K562 (cell line): ENCODE results near the gene HVCN1. TPM values are rescaled to one million over a fixed set of nuclear protein-coding genes. Genes with fewer than 3 reads are reported as not detected.

Source experiments
- ATF7 ChIP-seq: fragments of 450-650 bp; IDR thresholded peaks from 2 replicates; pipeline ENCODE4 v1.7.1; 2014; ENCODE audit warnings: mild to moderate bottlenecking, moderate library complexity
- CBX8 ChIP-seq: fragments of 200-600 bp; sonication (generic); IDR thresholded peaks from 2 replicates; pipeline ENCODE4 v1.6.1; 2012; ENCODE audit warnings: borderline replicate concordance, mixed run types, low read depth, mild to moderate bottlenecking, moderate library complexity, mixed read lengths, low read length, control low read depth, inconsistent platforms; ENCODE audit not compliant: poor library complexity, severe bottlenecking; ENCODE audit errors: extremely low read depth
- DIDO1 ChIP-seq: fragments of 450-650 bp; IDR thresholded peaks from 2 replicates; pipeline ENCODE4 v1.6.1; 2016; ENCODE audit warnings: low read depth, missing biosample characterization, missing genetic modification characterization
- DPF2 ChIP-seq: fragments of 450-650 bp; IDR thresholded peaks from 2 replicates; pipeline ENCODE4 v1.6.1; 2016
- ESRRB ChIP-seq: fragments of 250-450 bp; sonication (Bioruptor Pico); IDR thresholded peaks from 2 replicates; pipeline ENCODE4 v1.5.0; 2020; ENCODE audit warnings: mild to moderate bottlenecking, moderate library complexity, borderline replicate concordance
- GTF3C2 ChIP-seq: IDR thresholded peaks from 3 replicates; pipeline ENCODE4 v1.6.1; 2011; ENCODE audit warnings: borderline replicate concordance, mild to moderate bottlenecking, moderate library complexity; ENCODE audit not compliant: insufficient read length; ENCODE audit errors: extremely low read depth
- HSF4 ChIP-seq: fragments of 250-450 bp; sonication (Bioruptor Pico); IDR thresholded peaks from 2 replicates; pipeline ENCODE4 v2.1.2; 2022; ENCODE audit warnings: mild to moderate bottlenecking, moderate library complexity, borderline replicate concordance
- NCOA6 ChIP-seq: fragments of 450-650 bp; IDR thresholded peaks from 2 replicates; pipeline ENCODE4 v1.6.1; 2017; ENCODE audit warnings: mild to moderate bottlenecking
- NFATC3 ChIP-seq: fragments of 450-650 bp; IDR thresholded peaks from 2 replicates; pipeline ENCODE4 v1.6.1; 2017; ENCODE audit warnings: mild to moderate bottlenecking
- SMARCE1 ChIP-seq: fragments of 450-650 bp; IDR thresholded peaks from 2 replicates; pipeline ENCODE4 v1.7.1; 2016; ENCODE audit warnings: mild to moderate bottlenecking
- ZFP30 ChIP-seq: fragments of 250-450 bp; sonication (Bioruptor Pico); IDR thresholded peaks from 2 replicates; pipeline ENCODE4 v1.8.0; 2022; ENCODE audit warnings: moderate library complexity, mild to moderate bottlenecking, inconsistent platforms, borderline replicate concordance
- ZFPM2 ChIP-seq: fragments of 250-450 bp; sonication (Bioruptor Pico); IDR thresholded peaks from 2 replicates; pipeline ENCODE4 v1.5.1; 2022; ENCODE audit warnings: mild to moderate bottlenecking
- ZNF212 ChIP-seq: fragments of 450-650 bp; formaldehyde crosslinking; IDR thresholded peaks from 2 replicates; pipeline ENCODE4 v1.4.0; 2020; ENCODE audit warnings: mild to moderate bottlenecking
- ZNF644 ChIP-seq: fragments of 200-800 bp; sonication (Bioruptor generic); IDR thresholded peaks from 2 replicates; pipeline ENCODE4 v1.6.1; 2016; ENCODE audit warnings: low read depth, missing genetic modification characterization, missing compliant biosample characterization
- polyA plus RNA-seq, 8 experiments: library from polyadenylated mRNA; depleted of rRNA in 4 of 8; stranded (reverse) in 5 of 8; unstranded in 3 of 8; fragments of >200 nt; fragmentation: Nextera tagmentation in 2 of 8; fragmentation: Illumina TruSeq in 1 of 8; extraction: Ambion mirVana in 2 of 8; extraction: Trizol in 1 of 8; gene quantifications; 2 replicates each; pipeline versions ENCODE4 v1.2.1 to v1.2.3, GENCODE V29; 2011 to 2014; ENCODE audit warnings: inconsistent platforms in 1 of 8, missing spikeins in 1 of 8
- total RNA-seq, 7 experiments: library from RNA; depleted of rRNA in 6 of 7; stranded (reverse); fragments of >200 nt in 6 of 7; fragmentation: Illumina TruSeq in 2 of 7; extraction: Trizol in 2 of 7; gene quantifications; 2 replicates each; pipeline versions ENCODE4 v1.2.1 to v1.2.3, GENCODE V29; 2011 to 2021; ENCODE audit warnings: low replicate concordance in 1 of 7
- TF ChIP-seq, protein P1 (sequence below): sonication (generic); formaldehyde crosslinking; IDR thresholded peaks from 2 replicates; pipeline ENCODE4 v1.8.1; 2023; ENCODE audit warnings: mild to moderate bottlenecking, missing genetic modification reagents
- TF ChIP-seq, protein P2 (sequence below): fragments of 450-650 bp; IDR thresholded peaks from 2 replicates; pipeline ENCODE4 v1.7.1; 2018; ENCODE audit warnings: mild to moderate bottlenecking, low read depth; ENCODE audit not compliant: partially characterized antibody

Gene HVCN1
- total and polyA plus RNA-seq, 9 of the 15 experiments (the other 6 are each of a cell fraction or from before 2014, with no cell fraction given), result 0.21 to 1.4 (median 0.74) TPM

- TF ChIP-seq, protein P1, sequence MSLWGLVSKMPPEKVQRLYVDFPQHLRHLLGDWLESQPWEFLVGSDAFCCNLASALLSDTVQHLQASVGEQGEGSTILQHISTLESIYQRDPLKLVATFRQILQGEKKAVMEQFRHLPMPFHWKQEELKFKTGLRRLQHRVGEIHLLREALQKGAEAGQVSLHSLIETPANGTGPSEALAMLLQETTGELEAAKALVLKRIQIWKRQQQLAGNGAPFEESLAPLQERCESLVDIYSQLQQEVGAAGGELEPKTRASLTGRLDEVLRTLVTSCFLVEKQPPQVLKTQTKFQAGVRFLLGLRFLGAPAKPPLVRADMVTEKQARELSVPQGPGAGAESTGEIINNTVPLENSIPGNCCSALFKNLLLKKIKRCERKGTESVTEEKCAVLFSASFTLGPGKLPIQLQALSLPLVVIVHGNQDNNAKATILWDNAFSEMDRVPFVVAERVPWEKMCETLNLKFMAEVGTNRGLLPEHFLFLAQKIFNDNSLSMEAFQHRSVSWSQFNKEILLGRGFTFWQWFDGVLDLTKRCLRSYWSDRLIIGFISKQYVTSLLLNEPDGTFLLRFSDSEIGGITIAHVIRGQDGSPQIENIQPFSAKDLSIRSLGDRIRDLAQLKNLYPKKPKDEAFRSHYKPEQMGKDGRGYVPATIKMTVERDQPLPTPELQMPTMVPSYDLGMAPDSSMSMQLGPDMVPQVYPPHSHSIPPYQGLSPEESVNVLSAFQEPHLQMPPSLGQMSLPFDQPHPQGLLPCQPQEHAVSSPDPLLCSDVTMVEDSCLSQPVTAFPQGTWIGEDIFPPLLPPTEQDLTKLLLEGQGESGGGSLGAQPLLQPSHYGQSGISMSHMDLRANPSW (CRISPR knock-in tag), result no peak
- TF ChIP-seq ZNF212, result no peak
- TF ChIP-seq ZFPM2 (CRISPR knock-in tag), result no peak
- no peak for TF ChIP-seq ZFP30
- no peak for TF ChIP-seq NCOA6
- no peak for TF ChIP-seq NFATC3
- TF ChIP-seq GTF3C2, result no peak
- no peak for TF ChIP-seq ZNF644 (tag)
- TF ChIP-seq ATF7, result 0 out of 2 replicates have a peak, but pooled peaks have one; percentile 25
- TF ChIP-seq HSF4, result no peak
- no peak; the same call in 1 of the 2 replicates for TF ChIP-seq DPF2
- no peak for TF ChIP-seq CBX8
- TF ChIP-seq SMARCE1, result peak; percentile 17; the same call in 1 of the 2 replicates
- TF ChIP-seq, protein P2, sequence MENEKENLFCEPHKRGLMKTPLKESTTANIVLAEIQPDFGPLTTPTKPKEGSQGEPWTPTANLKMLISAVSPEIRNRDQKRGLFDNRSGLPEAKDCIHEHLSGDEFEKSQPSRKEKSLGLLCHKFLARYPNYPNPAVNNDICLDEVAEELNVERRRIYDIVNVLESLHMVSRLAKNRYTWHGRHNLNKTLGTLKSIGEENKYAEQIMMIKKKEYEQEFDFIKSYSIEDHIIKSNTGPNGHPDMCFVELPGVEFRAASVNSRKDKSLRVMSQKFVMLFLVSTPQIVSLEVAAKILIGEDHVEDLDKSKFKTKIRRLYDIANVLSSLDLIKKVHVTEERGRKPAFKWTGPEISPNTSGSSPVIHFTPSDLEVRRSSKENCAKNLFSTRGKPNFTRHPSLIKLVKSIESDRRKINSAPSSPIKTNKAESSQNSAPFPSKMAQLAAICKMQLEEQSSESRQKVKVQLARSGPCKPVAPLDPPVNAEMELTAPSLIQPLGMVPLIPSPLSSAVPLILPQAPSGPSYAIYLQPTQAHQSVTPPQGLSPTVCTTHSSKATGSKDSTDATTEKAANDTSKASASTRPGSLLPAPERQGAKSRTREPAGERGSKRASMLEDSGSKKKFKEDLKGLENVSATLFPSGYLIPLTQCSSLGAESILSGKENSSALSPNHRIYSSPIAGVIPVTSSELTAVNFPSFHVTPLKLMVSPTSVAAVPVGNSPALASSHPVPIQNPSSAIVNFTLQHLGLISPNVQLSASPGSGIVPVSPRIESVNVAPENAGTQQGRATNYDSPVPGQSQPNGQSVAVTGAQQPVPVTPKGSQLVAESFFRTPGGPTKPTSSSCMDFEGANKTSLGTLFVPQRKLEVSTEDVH, result no peak
- TF ChIP-seq DIDO1 (tag), result no peak
- no peak for TF ChIP-seq ESRRB (CRISPR knock-in tag)
Measured at GRCh38 chr12:110699591-110700445, 10.9 kb upstream of the HVCN1 start (continued).
